Gastroesophageal sphincter (tissue), 3 donors: ENCODE measurements around the gene FN1.

ENCODE experiments used
- CTCF ChIP-seq, 4 experiments: fragments of 200-600 bp in 2 of 4; fragments of 450-650 bp in 2 of 4; sonication (generic) in 1 of 4; IDR thresholded peaks; one replicate each; pipeline ENCODE4 v1.5.1; 2017 to 2019; ENCODE audit warnings: antibody characterized with exemption in 4 of 4, mild to moderate bottlenecking in 2 of 4, moderate library complexity in 2 of 4
- EP300 ChIP-seq: sonication (generic); formaldehyde crosslinking; IDR thresholded peaks from one replicate; pipeline ENCODE4 v1.6.1; 2017; ENCODE audit warnings: antibody characterized with exemption, mild to moderate bottlenecking
- POLR2A ChIP-seq, 2 donors: fragments of 450-650 bp; IDR thresholded peaks; one replicate each; pipeline ENCODE4 v1.6.1; 2017; ENCODE audit warnings: antibody characterized with exemption in 2 of 2, mild to moderate bottlenecking in 2 of 2, moderate library complexity in 1 of 2
- POLR2AphosphoS5 ChIP-seq: sonication (generic); formaldehyde crosslinking; IDR thresholded peaks from one replicate; pipeline ENCODE4 v1.6.1; 2017; ENCODE audit warnings: antibody characterized with exemption

DNA sequence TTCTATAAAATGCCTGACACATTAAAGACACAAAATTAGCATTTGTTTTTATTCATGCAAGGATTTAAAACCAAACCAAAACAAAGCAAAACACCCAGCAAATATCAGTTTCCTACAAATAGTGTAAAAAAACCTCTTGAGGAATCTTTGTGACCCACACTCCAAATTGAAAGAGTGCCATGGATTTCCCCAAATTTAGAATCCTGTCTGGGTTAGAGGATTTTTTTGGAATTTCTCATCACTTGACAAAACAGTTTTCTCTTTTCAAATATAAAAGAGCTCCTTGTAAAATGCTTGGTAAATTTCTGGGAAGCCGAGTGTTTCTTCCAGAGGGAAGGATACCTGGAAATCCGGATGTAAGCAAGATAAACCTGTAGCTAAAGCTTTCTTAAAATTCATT lies 1.7 kb upstream of the FN1 start:
- TF ChIP-seq CTCF (IDR thresholded peaks at IDR 0.05) (no peak), POLR2A (IDR thresholded peaks at IDR 0.05) (no peak), EP300 (no peak), POLR2AphosphoS5 (no peak)
